H54 (cell line): ENCODE data around the gene SYDE2.
A peak's percentile ranks its signal among the peaks of the same experiment; 100 is the strongest.

Source experiments
- DNase-seq: peaks from one replicate; pipeline ENCODE4 v3.0.0; 2011; ENCODE audit warnings: low spot score, mixed read lengths; ENCODE audit not compliant: insufficient read length
- FAIRE-seq: peaks from 3 replicates; lab custom pipeline; 2011; peaks lifted over from hg19 to GRCh38; lab: Jason Lieb, UNC
- POLR2A ChIP-seq: IDR thresholded peaks from 2 replicates; pipeline ENCODE4 v1.6.1; 2011; ENCODE audit warnings: low read depth, mild to moderate bottlenecking, low read length

SYDE2 gene

DNA sequence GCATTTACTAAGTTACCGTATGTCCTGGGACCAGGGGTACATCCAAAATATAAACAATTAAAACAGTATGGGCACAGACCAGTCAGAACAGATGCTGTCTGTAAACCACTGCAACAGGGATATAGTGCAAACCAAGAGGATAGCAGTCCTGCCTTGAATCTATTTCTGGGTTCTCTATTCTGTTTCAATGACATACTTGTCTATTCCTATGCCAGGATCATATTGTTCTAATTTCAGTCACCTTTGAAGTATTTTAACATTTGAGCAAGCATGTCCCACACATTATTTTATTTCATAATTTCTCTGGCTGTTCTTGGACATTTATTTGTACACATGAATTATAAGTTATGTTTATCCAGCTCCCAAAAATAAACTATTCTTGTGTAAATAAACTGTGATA, 28.2 kb upstream of the SYDE2 start:
- no peak for FAIRE-seq
- TF ChIP-seq POLR2A = no peak
- DNase-seq = no peak

DNA sequence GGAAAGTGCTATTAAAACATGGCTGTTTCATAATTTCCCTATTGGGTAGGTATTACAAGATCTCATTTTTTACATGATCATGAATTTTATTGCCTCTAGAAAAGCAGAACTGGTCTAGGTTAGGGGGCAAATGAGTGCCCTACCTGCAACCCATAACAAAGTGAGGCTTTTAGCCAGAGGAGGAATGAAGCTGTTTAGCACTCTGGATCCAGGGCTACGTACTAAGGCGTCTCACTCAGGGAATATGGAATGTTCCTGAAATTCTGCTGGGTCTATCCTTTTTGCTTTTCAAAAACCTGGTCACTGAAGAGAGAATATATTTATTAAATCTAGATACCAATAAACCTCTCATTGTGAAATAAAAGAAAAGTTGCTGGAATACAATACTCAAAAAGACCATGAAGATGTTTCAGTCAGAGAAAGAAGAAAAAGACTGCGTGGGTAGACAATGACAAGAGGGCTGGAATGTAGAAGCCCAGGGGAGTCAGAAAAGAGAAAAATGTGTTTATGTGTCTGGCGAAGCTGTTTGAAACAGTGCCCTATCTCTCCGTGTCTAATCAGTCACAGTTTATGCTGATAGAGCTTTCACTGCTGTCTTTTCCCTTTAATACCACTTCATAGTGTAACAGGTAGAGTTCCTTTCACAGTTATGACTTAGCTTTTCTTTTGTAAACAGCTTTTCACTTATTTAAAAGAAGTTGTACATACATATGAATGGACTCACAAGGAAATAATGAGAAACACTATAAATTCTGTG, 25.0 kb upstream of the SYDE2 start:
- no peak for DNase-seq
- no peak for TF ChIP-seq POLR2A
- FAIRE-seq = no peak

DNA sequence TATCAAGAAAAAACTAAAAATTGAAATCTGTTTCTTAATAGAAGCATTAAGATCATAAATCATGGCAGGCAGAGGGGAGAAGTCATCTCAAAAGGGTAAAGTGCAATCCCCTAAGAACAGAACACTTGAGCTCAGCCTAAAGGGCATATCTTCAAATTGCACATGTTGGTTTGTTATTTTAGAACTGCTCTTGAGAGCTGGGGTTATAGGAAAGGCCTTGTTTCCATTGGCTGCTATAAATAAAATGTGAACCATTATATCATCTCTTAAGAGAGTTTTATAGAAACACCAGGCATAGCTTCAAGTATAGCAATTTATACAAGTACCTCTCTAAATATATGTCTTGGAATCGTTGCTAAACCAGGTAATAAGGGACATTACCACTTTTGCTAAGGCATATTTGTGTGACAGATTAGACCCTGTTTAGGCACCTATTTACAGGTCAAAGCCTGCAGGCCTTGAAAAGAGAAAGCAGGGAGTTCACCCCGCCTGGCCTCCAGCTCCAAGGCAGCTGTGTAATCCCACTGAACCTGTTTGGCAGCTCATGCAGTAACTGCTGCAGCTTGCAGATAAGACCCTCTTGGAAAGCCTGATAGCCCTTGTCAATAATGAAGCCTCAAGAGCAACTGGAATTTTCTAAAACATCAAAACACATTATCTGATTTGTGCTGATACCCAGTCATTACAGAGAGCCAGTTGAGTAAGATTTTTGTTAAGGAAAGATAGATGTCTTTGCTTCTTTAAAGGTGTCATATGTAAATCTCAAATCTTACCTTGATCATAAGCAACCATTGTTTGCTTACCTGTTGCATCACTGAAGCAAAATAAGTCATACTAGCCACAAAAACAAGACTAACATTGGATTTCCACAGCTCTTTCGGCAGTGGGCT, 24.2 kb upstream of the SYDE2 start:
- FAIRE-seq (no peak), DNase-seq (no peak)
- TF ChIP-seq POLR2A = no peak

DNA sequence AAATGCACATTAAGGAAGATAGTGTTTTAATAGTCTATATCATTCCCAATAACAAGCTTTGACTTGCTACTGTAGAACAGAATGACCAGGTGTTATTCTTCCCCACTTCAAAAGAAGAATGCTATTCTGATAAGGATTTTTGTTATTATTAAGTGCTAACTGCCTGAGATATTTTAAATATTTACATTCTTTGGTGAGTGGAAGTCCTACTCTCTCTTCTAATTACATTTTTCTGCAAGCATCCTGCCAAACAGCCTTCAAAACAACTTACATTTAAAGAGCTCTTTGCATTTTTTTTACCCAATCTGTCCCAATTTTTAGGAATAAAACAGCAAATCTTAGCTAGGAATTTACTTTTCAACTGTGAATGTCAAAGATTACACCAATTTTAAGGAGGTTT, 23.5 kb upstream of the SYDE2 start:
- DNase-seq = no peak
- no peak for TF ChIP-seq POLR2A
- no peak for FAIRE-seq

DNA sequence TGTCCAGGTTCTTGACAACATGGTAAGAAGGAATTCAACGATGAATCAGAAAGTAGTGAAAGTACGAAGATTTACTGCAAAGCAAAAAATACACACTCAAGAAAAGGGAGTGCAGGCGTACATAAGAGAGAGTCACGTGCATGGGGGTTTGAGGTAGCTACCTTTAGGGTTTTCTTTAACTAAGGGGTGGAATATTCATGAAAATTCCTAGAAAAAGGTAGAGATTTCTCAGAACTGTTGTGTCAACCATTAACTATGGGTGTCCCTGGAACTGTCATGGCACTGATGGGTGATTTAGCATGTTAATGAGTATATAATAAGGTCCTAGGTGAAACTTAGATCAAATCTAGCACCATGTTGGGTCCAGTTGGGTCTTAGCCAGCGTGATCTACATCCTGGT, 22.5 kb upstream of the SYDE2 start:
- no peak for DNase-seq
- no peak for TF ChIP-seq POLR2A
- FAIRE-seq = no peak

DNA sequence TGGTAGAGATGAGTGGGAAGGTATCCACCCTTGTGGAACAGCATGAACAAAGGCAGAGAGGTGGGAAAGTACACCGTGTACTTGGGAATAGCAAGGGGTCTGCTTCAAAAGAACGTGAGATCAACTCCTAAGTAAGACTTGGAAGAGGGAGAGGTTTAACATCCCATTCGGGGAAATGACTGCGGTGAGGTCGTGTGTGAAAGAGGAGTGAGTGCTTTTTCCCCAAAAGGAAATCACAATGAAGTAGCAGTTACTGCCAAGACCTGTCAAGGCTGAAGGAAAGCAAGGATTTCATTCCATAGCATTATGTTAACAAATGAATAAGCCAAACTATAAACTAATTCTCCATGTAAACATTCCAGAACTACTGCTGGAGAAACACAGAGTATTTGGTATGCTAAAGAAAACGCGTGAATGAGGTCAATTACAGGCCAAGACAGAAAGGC, 20.0 kb upstream of the SYDE2 start:
- no peak for DNase-seq
- FAIRE-seq = peak; percentile 45
- no peak for TF ChIP-seq POLR2A

DNA sequence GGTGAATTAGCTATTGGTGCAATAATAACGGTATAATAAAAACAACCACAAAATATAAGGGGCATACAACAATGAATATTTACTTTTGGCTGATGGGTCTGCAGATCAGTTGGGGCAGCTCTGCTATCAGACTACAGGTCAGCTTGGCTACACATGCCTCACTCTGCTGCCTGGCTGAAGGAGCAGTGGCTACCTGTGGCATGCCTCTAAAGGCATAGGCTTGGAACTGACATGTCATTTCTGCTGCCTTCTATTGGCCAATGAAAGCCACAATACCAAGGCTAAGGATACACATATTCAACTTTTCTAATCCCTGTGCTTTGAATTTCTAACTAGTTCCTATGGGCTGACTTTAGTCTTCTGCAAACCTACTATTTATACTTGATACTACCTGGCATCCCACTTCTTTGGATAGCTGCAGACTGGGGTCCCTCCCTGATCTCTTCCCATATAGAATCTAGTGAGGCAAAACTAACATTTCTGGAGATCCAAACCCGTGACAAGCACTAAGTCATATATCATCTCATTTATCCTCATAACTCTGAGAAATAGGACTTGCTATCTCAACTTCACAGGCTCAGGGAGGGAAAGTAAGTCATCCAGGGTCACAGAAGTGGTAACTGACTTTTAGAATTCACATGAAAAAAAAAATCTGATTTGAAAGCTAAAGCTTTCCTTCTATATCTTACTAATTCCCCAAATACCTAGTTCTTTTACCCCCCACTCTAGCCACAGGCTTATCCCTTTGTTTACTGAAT, 19.2 kb upstream of the SYDE2 start:
- TF ChIP-seq POLR2A = no peak
- DNase-seq = no peak
- no peak for FAIRE-seq

DNA sequence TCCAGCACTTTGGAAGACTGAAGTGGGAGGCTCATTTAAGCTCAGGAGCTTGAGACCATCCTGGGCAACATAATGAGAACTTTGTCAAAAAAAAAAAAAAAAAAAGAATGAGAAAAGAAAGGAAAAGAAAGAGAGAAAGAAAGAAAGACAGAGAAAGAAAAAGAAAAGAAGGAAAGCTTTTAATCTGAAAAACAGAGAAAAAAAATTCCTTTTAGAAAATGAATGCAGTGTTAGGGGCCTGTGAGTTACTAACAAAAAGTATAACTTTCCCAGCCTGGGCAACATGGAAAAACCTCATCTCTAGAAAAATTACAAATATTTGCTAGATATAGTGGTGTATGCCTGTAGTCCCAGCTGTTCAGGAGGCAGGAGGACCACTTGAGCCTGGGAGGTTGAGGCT, 15.9 kb upstream of the SYDE2 start:
- no peak for FAIRE-seq
- no peak for TF ChIP-seq POLR2A
- DNase-seq = no peak

DNA sequence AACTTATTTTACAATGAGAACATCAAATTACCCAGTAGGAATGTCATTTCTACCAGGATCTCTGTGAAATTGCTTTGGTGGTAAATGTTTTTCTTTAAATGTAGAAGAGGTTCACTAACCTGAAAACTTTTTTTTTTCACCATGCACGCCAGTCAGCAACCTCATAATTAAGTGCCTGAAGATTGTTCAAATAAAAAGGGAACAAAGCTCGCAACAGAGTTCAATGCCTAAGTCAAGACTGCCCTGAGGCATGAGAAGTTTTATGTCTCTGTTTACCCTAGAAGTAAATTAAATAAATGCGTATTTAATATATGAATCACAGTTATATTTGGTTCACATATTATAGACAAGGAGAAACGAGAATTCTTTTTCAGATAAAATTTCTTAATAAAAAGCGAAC, 13.8 kb upstream of the SYDE2 start:
- FAIRE-seq (no peak), DNase-seq (no peak)

DNA sequence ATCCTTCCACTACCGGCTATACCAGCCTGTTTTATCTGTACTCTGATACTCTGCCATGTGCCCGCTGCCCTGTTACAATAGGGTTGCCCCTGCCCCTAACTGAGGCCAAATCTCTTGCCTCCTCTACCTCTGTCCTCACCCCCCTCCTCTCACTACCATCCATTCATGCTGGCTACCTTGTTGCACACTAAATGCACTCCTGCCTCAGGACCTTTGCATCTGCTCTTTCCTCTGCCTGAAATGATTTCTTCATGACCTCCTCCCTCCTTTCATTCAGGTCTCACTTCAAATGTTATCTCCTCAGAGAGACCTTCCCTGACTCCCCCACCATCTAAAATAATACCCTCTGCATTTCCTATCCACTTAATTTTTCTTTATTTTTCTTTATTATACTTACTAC, 7.7 kb upstream of the SYDE2 start:
- no peak for TF ChIP-seq POLR2A
- DNase-seq = no peak
- no peak for FAIRE-seq

More for the DNA sequence above, 13.8 kb upstream of the SYDE2 start:
- no peak for TF ChIP-seq POLR2A

DNA sequence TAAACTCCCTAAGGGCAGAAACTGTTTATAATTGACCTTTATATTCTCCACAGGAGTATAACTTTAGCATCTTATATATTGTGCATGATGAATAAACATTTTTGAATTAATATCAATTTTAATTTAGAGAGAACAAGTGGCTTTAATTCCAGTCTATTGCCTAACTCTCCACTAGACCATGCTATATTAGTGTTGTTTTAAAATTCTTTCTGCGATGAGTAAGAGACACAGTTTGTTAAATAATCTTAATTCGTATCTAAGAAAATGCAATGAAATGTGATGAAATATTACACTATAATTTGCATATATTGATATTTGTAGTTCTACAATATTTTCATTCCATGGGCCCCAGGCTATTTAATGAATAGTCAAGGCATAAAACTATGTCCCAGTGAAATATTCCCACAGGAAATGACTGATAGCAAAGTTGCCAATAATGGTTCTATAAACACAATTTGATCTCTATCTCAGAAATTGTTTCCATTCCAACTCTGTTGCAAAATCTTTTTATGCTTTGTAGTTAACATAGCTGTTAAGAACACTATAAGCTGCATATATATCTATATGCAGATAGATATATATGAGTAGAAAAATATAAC, 2.9 kb upstream of the SYDE2 start:
- TF ChIP-seq POLR2A = no peak
- DNase-seq = no peak
- FAIRE-seq = no peak

DNA sequence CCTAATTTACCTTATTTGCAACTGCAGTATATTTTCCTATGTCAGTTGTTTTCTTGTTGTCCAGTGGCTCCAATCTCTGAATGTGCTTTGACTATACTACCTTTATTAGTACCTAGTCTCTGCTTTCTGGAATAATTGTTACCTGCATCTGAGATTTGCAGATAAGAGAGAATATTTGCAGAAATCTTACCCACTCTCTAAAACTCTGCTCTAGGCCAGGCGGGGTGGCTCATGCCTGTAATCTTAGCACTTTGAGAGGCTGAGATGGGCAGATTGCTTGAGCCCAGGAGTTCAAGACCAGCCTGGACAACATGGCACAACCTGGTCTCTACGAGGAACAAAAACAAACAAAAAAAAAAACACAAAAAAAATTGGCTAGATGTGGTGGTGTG, 2.0 kb upstream of the SYDE2 start:
- DNase-seq = no peak
- no peak for FAIRE-seq
- no peak for TF ChIP-seq POLR2A

DNA sequence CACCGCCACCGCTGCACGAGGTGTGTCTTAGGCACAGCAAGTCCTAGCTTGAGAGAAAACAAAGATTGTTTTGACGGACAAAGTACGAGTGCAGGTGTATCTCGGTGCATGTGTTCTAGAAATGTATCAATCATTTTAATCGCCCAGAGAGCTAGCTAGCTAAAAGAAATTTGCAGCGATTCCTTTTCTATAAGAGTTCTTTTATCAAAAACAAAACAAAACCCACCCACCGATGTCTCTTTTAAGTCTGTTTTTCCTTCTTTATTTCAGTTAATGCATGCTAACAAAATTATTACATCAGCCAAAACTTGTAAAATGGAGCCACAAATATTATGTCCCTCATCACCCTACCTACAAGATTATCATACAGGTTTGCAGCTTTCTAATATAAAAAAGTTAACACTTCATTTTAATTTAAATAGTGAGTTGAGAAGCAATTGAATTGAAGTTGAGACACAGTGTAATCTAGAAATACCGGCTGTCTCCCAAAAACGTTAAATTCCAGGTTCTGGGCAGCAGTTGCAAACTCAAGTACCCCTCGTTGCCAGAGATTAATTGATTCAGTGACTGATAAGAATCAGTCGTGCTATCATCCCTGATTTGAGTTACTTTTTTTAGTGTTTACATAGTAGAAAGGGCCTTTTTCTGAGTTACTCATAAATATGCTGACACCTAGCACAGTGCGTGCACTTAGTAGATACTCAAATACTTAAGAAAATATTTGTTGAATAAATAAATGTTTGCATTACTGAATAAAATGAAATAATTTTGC, 1.5 kb upstream of the SYDE2 start:
- DNase-seq (no peak), FAIRE-seq (no peak)
- no peak for TF ChIP-seq POLR2A
